MM.1S (cell line): ENCODE data around the gene ATP6V0B.

Experiments used
- DNase-seq: peaks from one replicate; pipeline ENCODE4 v3.0.0-alpha.2; 2015
- H2AFZ ChIP-seq: fragments of 300-600 bp; sonication (generic); 2 replicates; pipeline ENCODE4 v1.6.0; 2016; ENCODE audit warnings: antibody characterized with exemption, low read length
- H3F3A ChIP-seq: fragments of 300-600 bp; sonication (generic); 2 replicates; pipeline ENCODE4 v1.6.1; 2016; ENCODE audit warnings: mild to moderate bottlenecking, antibody characterized with exemption, low read length, moderate library complexity, mixed read lengths; ENCODE audit not compliant: insufficient read depth
- H3K27ac ChIP-seq: fragments of 300-600 bp; sonication (generic); 2 replicates; pipeline ENCODE4 v1.5.1; 2016; ENCODE audit warnings: mild to moderate bottlenecking, low read length
- H3K27me3 ChIP-seq: fragments of 300-600 bp; sonication (generic); replicated peaks from 2 replicates; pipeline ENCODE4 v1.6.0; 2016; ENCODE audit warnings: low read length; ENCODE audit not compliant: insufficient read depth
- H3K36me3 ChIP-seq: fragments of 300-600 bp; sonication (generic); replicated peaks from 2 replicates; pipeline ENCODE4 v1.6.1; 2016; ENCODE audit warnings: mild to moderate bottlenecking, low read length, mixed read lengths; ENCODE audit not compliant: insufficient read depth
- H3K4me1 ChIP-seq: fragments of 300-600 bp; sonication (generic); 2 replicates; pipeline ENCODE4 v1.6.1; 2016; ENCODE audit warnings: low read length, mixed read lengths
- H3K4me2 ChIP-seq: fragments of 300-600 bp; sonication (generic); 2 replicates; pipeline ENCODE4 v1.6.0; 2016; ENCODE audit warnings: low read depth, low read length
- H3K4me3 ChIP-seq: fragments of 300-600 bp; sonication (generic); 2 replicates; pipeline ENCODE4 v1.5.1; 2016; ENCODE audit warnings: low read length, mixed read lengths
- H3K79me2 ChIP-seq: fragments of 300-600 bp; sonication (generic); 2 replicates; pipeline ENCODE4 v1.6.1; 2016; ENCODE audit warnings: mixed run types, low read length, mixed read lengths
- H3K9ac ChIP-seq: fragments of 300-600 bp; sonication (generic); 2 replicates; pipeline ENCODE4 v1.6.1; 2016; ENCODE audit warnings: low read length, mixed read lengths
- H3K9me2 ChIP-seq: fragments of 300-600 bp; sonication (generic); replicated peaks from 2 replicates; pipeline ENCODE4 v1.6.1; 2016; ENCODE audit warnings: mild to moderate bottlenecking, low read length, mixed read lengths; ENCODE audit not compliant: insufficient read depth
- H3K9me3 ChIP-seq: fragments of 300-600 bp; sonication (generic); replicated peaks from 2 replicates; pipeline ENCODE4 v1.6.1; 2016; ENCODE audit warnings: mild to moderate bottlenecking, low read length, mixed read lengths; ENCODE audit not compliant: insufficient read depth
- H4K20me1 ChIP-seq: fragments of 300-600 bp; sonication (generic); 2 replicates; pipeline ENCODE4 v1.6.1; 2016; ENCODE audit warnings: mild to moderate bottlenecking, low read length, moderate library complexity, mixed read lengths; ENCODE audit not compliant: insufficient read depth
- CTCF ChIP-seq: fragments of 300-600 bp; sonication (generic); IDR thresholded peaks from 2 replicates; pipeline ENCODE4 v1.5.1; 2016; ENCODE audit warnings: antibody characterized with exemption, low read length, mixed read lengths
- EZH2 ChIP-seq: fragments of 300-600 bp; sonication (generic); optimal IDR thresholded peaks from 2 replicates; pipeline ENCODE3; 2017; ENCODE audit warnings: low read depth, mild to moderate bottlenecking, antibody characterized with exemption, low read length, mixed read lengths
- EZH2phosphoT487 ChIP-seq: fragments of 300-600 bp; sonication (generic); IDR thresholded peaks from 2 replicates; pipeline ENCODE4 v1.6.1; 2018; ENCODE audit warnings: antibody characterized with exemption, low read length

The ATP6V0B gene

DNA sequence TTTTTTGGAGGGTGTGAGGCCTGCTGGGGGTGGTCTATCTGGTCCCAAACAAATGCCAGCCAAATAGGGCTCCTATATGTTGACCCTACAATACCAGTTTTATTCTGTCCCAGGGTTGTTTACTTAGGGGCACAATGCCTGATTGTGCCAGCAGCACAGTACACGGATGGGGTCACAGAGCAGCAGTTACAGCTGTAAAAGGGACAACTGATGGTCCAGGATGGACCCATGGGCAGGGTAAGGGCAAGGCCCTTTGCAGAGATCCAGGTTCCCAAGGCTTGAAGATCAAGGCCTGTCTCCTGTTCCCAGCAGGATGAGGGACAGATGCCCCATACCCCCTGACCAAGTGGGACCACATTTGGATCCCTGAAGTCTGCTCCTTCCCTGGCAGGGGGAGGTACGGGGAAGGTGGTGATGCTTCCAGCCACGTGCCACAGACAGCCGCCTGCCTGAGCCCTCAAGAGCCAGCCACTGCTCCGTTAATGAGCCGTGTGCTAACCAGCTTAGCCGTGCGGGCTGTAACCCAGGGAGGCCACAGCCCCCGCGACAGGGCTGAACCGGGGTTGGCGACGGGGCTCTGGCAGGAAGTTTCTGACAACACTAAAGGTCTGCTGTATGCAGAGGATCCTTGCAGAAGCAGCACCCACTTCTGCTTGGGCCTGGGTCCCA is 38.3 kb downstream of the ATP6V0B start:
- Histone ChIP-seq H3F3A (no peaks in the 10 kb centered on the region), H3K27me3 (no peaks in the 10 kb centered on the region), H3K9me2 (no peaks in the 10 kb centered on the region), H3K79me2 (no peaks in the 10 kb centered on the region), H3K36me3 (no peaks in the 10 kb centered on the region), H2AFZ (no peak overlapping the region), H4K20me1 (no peaks in the 10 kb centered on the region), H3K4me2 (no peak overlapping the region), H3K4me3 (no peak overlapping the region), H3K4me1 (no peaks in the 10 kb centered on the region), H3K9me3 (no peaks in the 10 kb centered on the region), H3K9ac (no peak overlapping the region), H3K27ac (no peak overlapping the region)
- no peak for TF ChIP-seq CTCF
- no peak for DNase-seq

GRCh38 chr1:44013949-44014348 is 39.2 kb downstream of the ATP6V0B start:
- no peaks in the 10 kb centered on the region for H3K36me3 ChIP-seq
- H3K27ac ChIP-seq, result no peak overlapping the region
- DNase-seq, result no peak
- H3F3A ChIP-seq, result no peaks in the 10 kb centered on the region
- no peak overlapping the region for H3K4me3 ChIP-seq
- H3K9ac ChIP-seq, result no peak overlapping the region
- H2AFZ ChIP-seq, result no peak overlapping the region
- no peaks in the 10 kb centered on the region for H3K4me1 ChIP-seq
- no peak for TF ChIP-seq EZH2phosphoT487
- TF ChIP-seq EZH2, result no peak
- TF ChIP-seq CTCF, result no peak
- H3K9me3 ChIP-seq, result no peaks in the 10 kb centered on the region
- H3K9me2 ChIP-seq, result no peaks in the 10 kb centered on the region
- no peaks in the 10 kb centered on the region for H4K20me1 ChIP-seq
- H3K79me2 ChIP-seq, result no peaks in the 10 kb centered on the region
- no peak overlapping the region for H3K4me2 ChIP-seq
- H3K27me3 ChIP-seq, result no peaks in the 10 kb centered on the region

- Histone ChIP-seq H3K79me2 (no peaks in the 10 kb centered on the region), H2AFZ (no peak overlapping the region), H4K20me1 (no peaks in the 10 kb centered on the region), H3K4me3 (no peak overlapping the region), H3K27me3 (no peaks in the 10 kb centered on the region), H3K4me2 (no peak overlapping the region), H3K9me2 (no peaks in the 10 kb centered on the region), H3K4me1 (no peaks in the 10 kb centered on the region), H3F3A (no peaks in the 10 kb centered on the region), H3K36me3 (no peaks in the 10 kb centered on the region), H3K9ac (no peak overlapping the region), H3K9me3 (no peaks in the 10 kb centered on the region), H3K27ac (no peak overlapping the region)
- no peak for DNase-seq
- no peak for TF ChIP-seq EZH2phosphoT487
Observed at GRCh38 chr1:44014365-44015104, 39.8 kb downstream of the ATP6V0B start.

GRCh38 chr1:44015206-44015605 is 40.4 kb downstream of the ATP6V0B start:
- H3K4me1 ChIP-seq, result no peaks in the 10 kb centered on the region
- no peaks in the 10 kb centered on the region for H3K9me3 ChIP-seq
- no peaks in the 10 kb centered on the region for H3F3A ChIP-seq
- no peak for DNase-seq
- H3K4me2 ChIP-seq, result no peak overlapping the region
- no peaks in the 10 kb centered on the region for H3K79me2 ChIP-seq
- no peak overlapping the region for H3K9ac ChIP-seq
- H3K27me3 ChIP-seq, result no peaks in the 10 kb centered on the region
- TF ChIP-seq CTCF (no peak), EZH2phosphoT487 (no peak), EZH2 (no peak)
- H3K9me2 ChIP-seq, result no peaks in the 10 kb centered on the region
- no peaks in the 10 kb centered on the region for H4K20me1 ChIP-seq
- no peaks in the 10 kb centered on the region for H3K36me3 ChIP-seq
- H3K27ac ChIP-seq, result no peak overlapping the region
- H3K4me3 ChIP-seq, result no peak overlapping the region
- H2AFZ ChIP-seq, result no peak overlapping the region
